Adrenal gland (tissue), 5 donors: Measurements from ENCODE around the gene FAM50B.

Source experiments
- POLR2A ChIP-seq, 2 donors: fragments of 450-650 bp; IDR thresholded peaks; one replicate each; pipeline ENCODE4 v1.6.1; 2017; ENCODE audit warnings: antibody characterized with exemption in 2 of 2, mild to moderate bottlenecking in 2 of 2, moderate library complexity in 1 of 2
- TF ChIP-seq, protein P1 (sequence below), 6 experiments: fragments of 450-650 bp in 4 of 6; fragments of 200-600 bp in 2 of 6; sonication (generic) in 1 of 6; IDR thresholded peaks; 1 replicate in 5 of 6; 2 replicates in 1 of 6; pipeline versions ENCODE4 v1.5.1 to v1.8.0; 2016 to 2021; ENCODE audit warnings: antibody characterized with exemption in 6 of 6, mild to moderate bottlenecking in 2 of 6, moderate library complexity in 1 of 6
- donor health status: DM: no; HTN: no; CAD: no.

DNA sequence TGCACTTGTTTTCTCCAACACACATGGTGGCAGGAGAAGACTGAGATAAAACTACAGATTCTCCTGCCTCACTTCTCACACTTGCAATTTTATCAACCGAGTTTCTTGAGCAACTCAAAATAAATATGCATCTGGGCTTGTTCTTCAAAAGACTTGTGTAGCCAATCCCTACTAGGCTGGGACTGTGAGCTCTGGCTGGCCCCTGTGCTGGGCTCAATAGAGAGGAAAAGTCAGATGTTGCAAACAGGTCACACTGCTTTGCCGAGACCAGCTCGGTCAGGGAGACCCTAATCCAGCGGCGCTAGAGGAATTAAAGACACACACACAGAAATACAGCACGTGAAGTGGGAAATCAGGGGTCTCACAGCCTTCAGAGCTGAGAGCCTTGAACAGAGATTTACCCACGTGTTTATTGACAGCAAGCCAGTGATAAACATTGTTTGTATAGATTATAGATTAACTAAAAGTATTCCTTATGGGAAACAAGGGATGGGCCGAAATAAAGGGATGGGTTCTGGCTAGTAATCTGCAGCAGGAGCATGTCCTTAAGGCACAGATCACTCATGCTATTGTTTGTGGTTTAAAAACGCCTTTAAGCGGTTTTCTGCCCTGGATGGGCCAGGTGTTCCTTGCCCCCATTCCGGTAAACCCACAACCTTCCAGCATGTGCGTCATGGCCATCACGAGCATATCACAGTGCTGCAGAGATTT, 32.7 kb downstream of the FAM50B start:
- TF ChIP-seq, protein P1, sequence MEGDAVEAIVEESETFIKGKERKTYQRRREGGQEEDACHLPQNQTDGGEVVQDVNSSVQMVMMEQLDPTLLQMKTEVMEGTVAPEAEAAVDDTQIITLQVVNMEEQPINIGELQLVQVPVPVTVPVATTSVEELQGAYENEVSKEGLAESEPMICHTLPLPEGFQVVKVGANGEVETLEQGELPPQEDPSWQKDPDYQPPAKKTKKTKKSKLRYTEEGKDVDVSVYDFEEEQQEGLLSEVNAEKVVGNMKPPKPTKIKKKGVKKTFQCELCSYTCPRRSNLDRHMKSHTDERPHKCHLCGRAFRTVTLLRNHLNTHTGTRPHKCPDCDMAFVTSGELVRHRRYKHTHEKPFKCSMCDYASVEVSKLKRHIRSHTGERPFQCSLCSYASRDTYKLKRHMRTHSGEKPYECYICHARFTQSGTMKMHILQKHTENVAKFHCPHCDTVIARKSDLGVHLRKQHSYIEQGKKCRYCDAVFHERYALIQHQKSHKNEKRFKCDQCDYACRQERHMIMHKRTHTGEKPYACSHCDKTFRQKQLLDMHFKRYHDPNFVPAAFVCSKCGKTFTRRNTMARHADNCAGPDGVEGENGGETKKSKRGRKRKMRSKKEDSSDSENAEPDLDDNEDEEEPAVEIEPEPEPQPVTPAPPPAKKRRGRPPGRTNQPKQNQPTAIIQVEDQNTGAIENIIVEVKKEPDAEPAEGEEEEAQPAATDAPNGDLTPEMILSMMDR (IDR thresholded peaks at IDR 0.05), result no peak
- no peak for TF ChIP-seq POLR2A (IDR thresholded peaks at IDR 0.05)
